ENCODE results near the gene OTOGL.
A peak's percentile ranks its signal among the peaks of the same experiment; 100 is the strongest.

GRCh38 chr12:80195074-80195726 is 95.9 kb downstream of the OTOGL start:
- TF ChIP-seq, protein P1, sequence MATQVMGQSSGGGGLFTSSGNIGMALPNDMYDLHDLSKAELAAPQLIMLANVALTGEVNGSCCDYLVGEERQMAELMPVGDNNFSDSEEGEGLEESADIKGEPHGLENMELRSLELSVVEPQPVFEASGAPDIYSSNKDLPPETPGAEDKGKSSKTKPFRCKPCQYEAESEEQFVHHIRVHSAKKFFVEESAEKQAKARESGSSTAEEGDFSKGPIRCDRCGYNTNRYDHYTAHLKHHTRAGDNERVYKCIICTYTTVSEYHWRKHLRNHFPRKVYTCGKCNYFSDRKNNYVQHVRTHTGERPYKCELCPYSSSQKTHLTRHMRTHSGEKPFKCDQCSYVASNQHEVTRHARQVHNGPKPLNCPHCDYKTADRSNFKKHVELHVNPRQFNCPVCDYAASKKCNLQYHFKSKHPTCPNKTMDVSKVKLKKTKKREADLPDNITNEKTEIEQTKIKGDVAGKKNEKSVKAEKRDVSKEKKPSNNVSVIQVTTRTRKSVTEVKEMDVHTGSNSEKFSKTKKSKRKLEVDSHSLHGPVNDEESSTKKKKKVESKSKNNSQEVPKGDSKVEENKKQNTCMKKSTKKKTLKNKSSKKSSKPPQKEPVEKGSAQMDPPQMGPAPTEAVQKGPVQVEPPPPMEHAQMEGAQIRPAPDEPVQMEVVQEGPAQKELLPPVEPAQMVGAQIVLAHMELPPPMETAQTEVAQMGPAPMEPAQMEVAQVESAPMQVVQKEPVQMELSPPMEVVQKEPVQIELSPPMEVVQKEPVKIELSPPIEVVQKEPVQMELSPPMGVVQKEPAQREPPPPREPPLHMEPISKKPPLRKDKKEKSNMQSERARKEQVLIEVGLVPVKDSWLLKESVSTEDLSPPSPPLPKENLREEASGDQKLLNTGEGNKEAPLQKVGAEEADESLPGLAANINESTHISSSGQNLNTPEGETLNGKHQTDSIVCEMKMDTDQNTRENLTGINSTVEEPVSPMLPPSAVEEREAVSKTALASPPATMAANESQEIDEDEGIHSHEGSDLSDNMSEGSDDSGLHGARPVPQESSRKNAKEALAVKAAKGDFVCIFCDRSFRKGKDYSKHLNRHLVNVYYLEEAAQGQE (IDR thresholded peaks at IDR 0.05; ENCODE audit: low read depth): no peak
- TF ChIP-seq YY1 (IDR thresholded peaks at IDR 0.05; ENCODE audit: low read depth) (no peak), MAX (IDR thresholded peaks at IDR 0.05) (no peak), CEBPB (IDR thresholded peaks at IDR 0.05) (no peak), EP300 (IDR thresholded peaks at IDR 0.05; ENCODE audit: borderline replicate concordance) (no peak), EGR1 (IDR thresholded peaks at IDR 0.05) (no peak), NFIC (IDR thresholded peaks at IDR 0.05) (no peak), TCF12 (IDR thresholded peaks at IDR 0.05; ENCODE audit: low read depth) (no peak), RAD21 (IDR thresholded peaks at IDR 0.05; ENCODE audit: low read depth) (peak; percentile 69), FOXM1 (IDR thresholded peaks at IDR 0.05; ENCODE audit: borderline replicate concordance, low read depth) (no peak), ZBTB7A (IDR thresholded peaks at IDR 0.05; ENCODE audit: low read depth) (no peak), TEAD4 (IDR thresholded peaks at IDR 0.05) (no peak), TAF1 (IDR thresholded peaks at IDR 0.05; ENCODE audit: low read depth) (no peak)
- TF ChIP-seq, protein P2, sequence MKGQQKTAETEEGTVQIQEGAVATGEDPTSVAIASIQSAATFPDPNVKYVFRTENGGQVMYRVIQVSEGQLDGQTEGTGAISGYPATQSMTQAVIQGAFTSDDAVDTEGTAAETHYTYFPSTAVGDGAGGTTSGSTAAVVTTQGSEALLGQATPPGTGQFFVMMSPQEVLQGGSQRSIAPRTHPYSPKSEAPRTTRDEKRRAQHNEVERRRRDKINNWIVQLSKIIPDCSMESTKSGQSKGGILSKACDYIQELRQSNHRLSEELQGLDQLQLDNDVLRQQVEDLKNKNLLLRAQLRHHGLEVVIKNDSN (IDR thresholded peaks at IDR 0.05): no peak
